IMR-90 (cell line): Measurements from ENCODE around the gene OR8D1. TPM values are rescaled to one million over a fixed set of nuclear protein-coding genes. Genes with fewer than 3 reads are reported as not detected.

Experiments used
- ATAC-seq: fragments of 200-7000 bp; cut with Tn5 transposase; 2 replicates; pipeline ENCODE4 v1.9.1; 2020; ENCODE audit warnings: low read depth, mild to moderate bottlenecking, moderate library complexity
- BruUV-seq: library from RNA; stranded (reverse); fragments of 400-500 nt; replicated peaks from 2 replicates; lab custom pipeline; 2021; lab: Mats Ljungman, UMichigan
- CTCF ChIA-PET: fragments of 300-600 bp; formaldehyde crosslinking; extraction: SDS; loops from one replicate; lab custom pipeline; 2021; ENCODE audit warnings: antibody characterized with exemption; lab: Yijun Ruan, JAX
- POLR2A ChIA-PET: fragments of 300-600 bp; sonication (Branson Sonifier 250); formaldehyde crosslinking; loops from one replicate; lab custom pipeline; 2022; ENCODE audit warnings: antibody characterized with exemption; ENCODE audit not compliant: unreplicated experiment; lab: Charles Lee
- DNase-seq: peaks from one replicate; pipeline ENCODE4 v3.0.0; 2013
- H2AFZ ChIP-seq: replicated peaks from 2 replicates; pipeline ENCODE3; 2013; ENCODE audit warnings: low read length, mild to moderate bottlenecking; ENCODE audit not compliant: poor library complexity
- H2AK5ac ChIP-seq: 2 replicates; pipeline ENCODE4 v1.6.1; 2013; ENCODE audit warnings: low read depth, low read length, inconsistent platforms
- H2AK9ac ChIP-seq: replicated peaks from 2 replicates; pipeline ENCODE3; 2013; ENCODE audit warnings: mild to moderate bottlenecking, low read depth, low read length, moderate library complexity; ENCODE audit not compliant: poor library complexity
- H2BK120ac ChIP-seq: 2 replicates; pipeline ENCODE4 v1.6.1; 2013; ENCODE audit warnings: low read depth, low read length, inconsistent platforms
- H2BK15ac ChIP-seq: 3 replicates; pipeline ENCODE4 v1.6.1; 2013; ENCODE audit warnings: low read depth, low read length, inconsistent platforms
- H2BK20ac ChIP-seq: 2 replicates; pipeline ENCODE4 v1.6.1; 2013; ENCODE audit warnings: low read depth, mild to moderate bottlenecking, inconsistent platforms, low read length, moderate library complexity
- H2BK5ac ChIP-seq: 2 replicates; pipeline ENCODE4 v1.6.1; 2013; ENCODE audit warnings: mild to moderate bottlenecking, low read depth, low read length, inconsistent platforms; ENCODE audit not compliant: poor library complexity, severe bottlenecking
- H3K14ac ChIP-seq: replicated peaks from 2 replicates; pipeline ENCODE4 v1.6.1; 2013; ENCODE audit warnings: low read depth, low read length, inconsistent platforms
- H3K18ac ChIP-seq: 2 replicates; pipeline ENCODE4 v1.6.1; 2013; ENCODE audit warnings: low read depth, low read length, control low read depth
- H3K23ac ChIP-seq: 2 replicates; pipeline ENCODE4 v1.6.1; 2013; ENCODE audit warnings: low read depth, low read length, inconsistent platforms
- H3K27ac ChIP-seq: 2 replicates; pipeline ENCODE4 v1.5.1; 2013; ENCODE audit warnings: mild to moderate bottlenecking, control low read depth, low read length; ENCODE audit not compliant: insufficient read depth
- H3K27me3 ChIP-seq: 2 replicates; pipeline ENCODE4 v1.6.1; 2013; ENCODE audit warnings: low read length; ENCODE audit not compliant: control insufficient read depth, insufficient read depth
- H3K36me3 ChIP-seq: 2 replicates; pipeline ENCODE4 v1.6.1; 2013; ENCODE audit warnings: low read length, mixed read lengths; ENCODE audit not compliant: control insufficient read depth, insufficient read depth
- H3K4ac ChIP-seq: 2 replicates; pipeline ENCODE4 v1.6.1; 2013; ENCODE audit warnings: low read depth, low read length, inconsistent platforms
- H3K4me1 ChIP-seq: 2 replicates; pipeline ENCODE4 v1.6.1; 2013; ENCODE audit warnings: low read length, mixed read lengths; ENCODE audit not compliant: control insufficient read depth, insufficient read depth
- H3K4me2 ChIP-seq: 2 replicates; pipeline ENCODE4 v1.6.1; 2013; ENCODE audit warnings: low read depth, mild to moderate bottlenecking, control low read depth, low read length, moderate library complexity
- H3K4me3 ChIP-seq: 2 replicates; pipeline ENCODE4 v1.5.1; 2013; ENCODE audit warnings: low read depth, mild to moderate bottlenecking, control low read depth, low read length, moderate library complexity; ENCODE audit not compliant: insufficient read depth
- H3K56ac ChIP-seq: 2 replicates; pipeline ENCODE4 v1.6.1; 2013; ENCODE audit warnings: low read length, inconsistent platforms; ENCODE audit not compliant: insufficient read depth; ENCODE audit errors: extremely low read depth
- H3K79me1 ChIP-seq, 2 experiments: 2 replicates each; pipeline ENCODE4 v1.6.1; 2013; ENCODE audit warnings: low read length in 2 of 2, inconsistent platforms in 1 of 2, low read depth in 1 of 2
- H3K9ac ChIP-seq: 2 replicates; pipeline ENCODE4 v1.6.1; 2013; ENCODE audit warnings: low read depth, low read length, control low read depth
- H3K9me1 ChIP-seq: 2 replicates; pipeline ENCODE4 v1.6.1; 2013; ENCODE audit warnings: low read length, inconsistent platforms; ENCODE audit not compliant: insufficient read depth
- H3K9me3 ChIP-seq: 2 replicates; pipeline ENCODE4 v1.6.1; 2013; ENCODE audit warnings: low read length; ENCODE audit not compliant: control insufficient read depth, insufficient read depth
- H4K20me1 ChIP-seq: 2 replicates; pipeline ENCODE4 v1.6.1; 2013; ENCODE audit warnings: low read length, inconsistent platforms; ENCODE audit not compliant: insufficient read depth
- H4K5ac ChIP-seq: 2 replicates; pipeline ENCODE4 v1.6.1; 2013; ENCODE audit warnings: mild to moderate bottlenecking, low read depth, low read length, control low read depth
- H4K8ac ChIP-seq, 2 experiments: 2 replicates each; pipeline ENCODE4 v1.6.1; 2013; ENCODE audit warnings: low read depth in 2 of 2, low read length in 2 of 2, control low read depth in 1 of 2, inconsistent platforms in 1 of 2
- H4K91ac ChIP-seq: 2 replicates; pipeline ENCODE4 v1.6.1; 2013; ENCODE audit warnings: low read depth, low read length, inconsistent platforms; ENCODE audit not compliant: insufficient read depth
- BHLHE40 ChIP-seq: fragments of 150-350 bp; IDR thresholded peaks from 2 replicates; pipeline ENCODE4 v1.6.1; 2016; ENCODE audit warnings: mild to moderate bottlenecking, low read depth, low read length
- CEBPB ChIP-seq: IDR thresholded peaks from 2 replicates; pipeline ENCODE4 v1.6.1; 2012; ENCODE audit warnings: low read depth, low read length, improper control_type of control experiment
- CHD1 ChIP-seq: IDR thresholded peaks from 2 replicates; pipeline ENCODE4 v1.6.1; 2012; ENCODE audit warnings: low read depth, low read length, improper control_type of control experiment
- ELK1 ChIP-seq: fragments of 150-350 bp; IDR thresholded peaks from 2 replicates; pipeline ENCODE4 v1.6.1; 2016; ENCODE audit warnings: low read depth, mild to moderate bottlenecking, low read length, moderate library complexity, borderline replicate concordance
- FOS ChIP-seq: fragments of 150-350 bp; IDR thresholded peaks from 2 replicates; pipeline ENCODE4 v1.6.1; 2016; ENCODE audit warnings: low read depth, low read length
- NFE2L2 ChIP-seq: fragments of 150-350 bp; IDR thresholded peaks from 2 replicates; pipeline ENCODE4 v1.6.1; 2016; ENCODE audit warnings: low read depth, mild to moderate bottlenecking, low read length
- RAD21 ChIP-seq: IDR thresholded peaks from 2 replicates; pipeline ENCODE4 v1.6.1; 2012; ENCODE audit warnings: low read length, improper control_type of control experiment
- SMC3 ChIP-seq: fragments of 150-350 bp; IDR thresholded peaks from 2 replicates; pipeline ENCODE4 v1.6.1; 2016; ENCODE audit warnings: low read depth, mild to moderate bottlenecking, antibody characterized with exemption, low read length, moderate library complexity
- USF2 ChIP-seq: fragments of 150-350 bp; IDR thresholded peaks from 2 replicates; pipeline ENCODE4 v1.6.1; 2017; ENCODE audit warnings: mild to moderate bottlenecking, antibody characterized with exemption, low read length, low read depth
- WGBS, 2 experiments: methylation state at CpG; one replicate each; pipeline versions ENCODE4 v1.1.5 to v1.1.7; 2013; ENCODE audit warnings: missing lambda C conversion rate in 2 of 2; ENCODE audit not compliant: insufficient read length in 1 of 2; ENCODE audit errors: extremely low coverage in 2 of 2; 5-methylcytosine and 5-hydroxymethylcytosine counted together
- dilution Hi-C: fragments of 300-500 bp; cut with HindIII; formaldehyde crosslinking; loops from one replicate; pipeline ENCODE4 v1.14.3; 2018; ENCODE audit warnings: low sequenced_read_pairs; ENCODE audit not compliant: unreplicated experiment
- in situ Hi-C: fragments of 300-500 bp; cut with MboI; formaldehyde crosslinking; loops from 3 replicates; pipeline ENCODE4 v1.14.3; 2019; ENCODE audit warnings: low sequenced_read_pairs, inconsistent platforms, mixed read lengths
- intact Hi-C: fragments of 100-400 bp; cut with micrococcal nuclease; formaldehyde crosslinking; loops from 2 replicates; pipeline ENCODE4 v1.10.0; 2022
- polyA plus RNA-seq, 3 experiments: library from polyadenylated mRNA; depleted of rRNA; stranded (reverse); fragments of >200 nt; gene quantifications; 2 replicates each; pipeline ENCODE4 v1.2.3, GENCODE V29; 2012; ENCODE audit warnings: low replicate concordance in 1 of 3
- total RNA-seq: library from RNA; depleted of rRNA; stranded (reverse); fragments of >200 nt; gene quantifications from 2 replicates; pipeline ENCODE4 v1.2.3, GENCODE V29; 2012

Gene OR8D1
- total and polyA plus RNA-seq, 2 of the 4 experiments (the other 2 are of a cell fraction), result not detected

- Histone ChIP-seq H3K27me3 (peaks cover 3% of the 10 kb centered on the region; the same call in 1 of the 2 replicates), H2AFZ (no peak overlapping the region), H4K20me1 (no peaks in the 10 kb centered on the region), H4K5ac (no peak overlapping the region), H3K36me3 (no peaks in the 10 kb centered on the region), H3K4me2 (no peak overlapping the region), H3K79me1 (no peaks in the 10 kb centered on the region), H2AK9ac (no peak overlapping the region), H2BK20ac (no peak overlapping the region), H3K9me3 (no peaks in the 10 kb centered on the region), H3K9ac (no peak overlapping the region), H3K27ac (no peak overlapping the region), H3K4me3 (no peak overlapping the region), H2BK5ac (no peak overlapping the region), H2BK120ac (no peak overlapping the region), H3K9me1 (no peaks in the 10 kb centered on the region), H4K8ac (no peak overlapping the region), H2AK5ac (no peak overlapping the region), H3K4ac (no peak overlapping the region), H3K23ac (no peak overlapping the region), H3K18ac (no peak overlapping the region; the same call in 1 of the 2 replicates), H3K14ac (no peak overlapping the region), H4K91ac (no peak overlapping the region), H3K56ac (no peak overlapping the region), H3K4me1 (no peaks in the 10 kb centered on the region), H2BK15ac (no peak overlapping the region)
- dilution Hi-C loops (no loop called here), in situ Hi-C loops (no loop called here), intact Hi-C loops (no loop called here)
- BruUV-seq, result no TSS peak
- no peak for TF ChIP-seq ELK1
- no peak for TF ChIP-seq USF2
- TF ChIP-seq CEBPB, result no peak
- no peak for TF ChIP-seq SMC3
- no peak for TF ChIP-seq FOS
- no peak for TF ChIP-seq NFE2L2
- TF ChIP-seq RAD21, result no peak
- no peak for TF ChIP-seq CHD1
- no peak for TF ChIP-seq BHLHE40
- POLR2A ChIA-PET, result no interaction called here
- no CpG with 5 or more reads among the region's 1 CpG for WGBS, 2 experiments
- CTCF ChIA-PET, result interaction anchor here (1.0 kb wide), 1 partner anchor 259 kb away, joined by 4 read pairs; no protein-coding TSS in a partner anchor
- no peak for ATAC-seq
- DNase-seq, result no peak
Observed at GRCh38 chr11:124327775-124328174, 14.0 kb upstream of the OR8D1 start.
